ENCODE measurements around the gene ADCY4. TPM values are rescaled to one million over a fixed set of nuclear protein-coding genes. Genes with fewer than 3 reads are reported as not detected.

The ADCY4 gene
- total and polyA plus RNA-seq, 10 of the 15 experiments (the other 5 are each of a cell fraction or from before 2014, with no cell fraction given): 0.05 to 0.87 (median 0.21) TPM; not detected in 1

- TF ChIP-seq BHLHE40 (IDR thresholded peaks at IDR 0.05; ENCODE audit: borderline replicate concordance in 1 of 2, low read depth in 2 of 2, low read length in 1 of 2): no peak; a peak in 1 of 4 replicates
- TF ChIP-seq, protein P1, sequence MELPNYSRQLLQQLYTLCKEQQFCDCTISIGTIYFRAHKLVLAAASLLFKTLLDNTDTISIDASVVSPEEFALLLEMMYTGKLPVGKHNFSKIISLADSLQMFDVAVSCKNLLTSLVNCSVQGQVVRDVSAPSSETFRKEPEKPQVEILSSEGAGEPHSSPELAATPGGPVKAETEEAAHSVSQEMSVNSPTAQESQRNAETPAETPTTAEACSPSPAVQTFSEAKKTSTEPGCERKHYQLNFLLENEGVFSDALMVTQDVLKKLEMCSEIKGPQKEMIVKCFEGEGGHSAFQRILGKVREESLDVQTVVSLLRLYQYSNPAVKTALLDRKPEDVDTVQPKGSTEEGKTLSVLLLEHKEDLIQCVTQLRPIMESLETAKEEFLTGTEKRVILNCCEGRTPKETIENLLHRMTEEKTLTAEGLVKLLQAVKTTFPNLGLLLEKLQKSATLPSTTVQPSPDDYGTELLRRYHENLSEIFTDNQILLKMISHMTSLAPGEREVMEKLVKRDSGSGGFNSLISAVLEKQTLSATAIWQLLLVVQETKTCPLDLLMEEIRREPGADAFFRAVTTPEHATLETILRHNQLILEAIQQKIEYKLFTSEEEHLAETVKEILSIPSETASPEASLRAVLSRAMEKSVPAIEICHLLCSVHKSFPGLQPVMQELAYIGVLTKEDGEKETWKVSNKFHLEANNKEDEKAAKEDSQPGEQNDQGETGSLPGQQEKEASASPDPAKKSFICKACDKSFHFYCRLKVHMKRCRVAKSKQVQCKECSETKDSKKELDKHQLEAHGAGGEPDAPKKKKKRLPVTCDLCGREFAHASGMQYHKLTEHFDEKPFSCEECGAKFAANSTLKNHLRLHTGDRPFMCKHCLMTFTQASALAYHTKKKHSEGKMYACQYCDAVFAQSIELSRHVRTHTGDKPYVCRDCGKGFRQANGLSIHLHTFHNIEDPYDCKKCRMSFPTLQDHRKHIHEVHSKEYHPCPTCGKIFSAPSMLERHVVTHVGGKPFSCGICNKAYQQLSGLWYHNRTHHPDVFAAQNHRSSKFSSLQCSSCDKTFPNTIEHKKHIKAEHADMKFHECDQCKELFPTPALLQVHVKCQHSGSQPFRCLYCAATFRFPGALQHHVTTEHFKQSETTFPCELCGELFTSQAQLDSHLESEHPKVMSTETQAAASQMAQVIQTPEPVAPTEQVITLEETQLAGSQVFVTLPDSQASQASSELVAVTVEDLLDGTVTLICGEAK (IDR thresholded peaks at IDR 0.05; ENCODE audit: borderline replicate concordance): no peak
- TF ChIP-seq SMC3 (IDR thresholded peaks at IDR 0.05; ENCODE audit: borderline replicate concordance, low read length): peak; percentile 28; the same call in 1 of the 2 replicates
- no peak for TF ChIP-seq SMAD5 (IDR thresholded peaks at IDR 0.05; ENCODE audit: low read depth)
- no peak for TF ChIP-seq ZNF217 (IDR thresholded peaks at IDR 0.05)
- TF ChIP-seq SMAD1 (IDR thresholded peaks at IDR 0.05; ENCODE audit: low read depth, partially characterized antibody): no peak
- TF ChIP-seq, protein P2, sequence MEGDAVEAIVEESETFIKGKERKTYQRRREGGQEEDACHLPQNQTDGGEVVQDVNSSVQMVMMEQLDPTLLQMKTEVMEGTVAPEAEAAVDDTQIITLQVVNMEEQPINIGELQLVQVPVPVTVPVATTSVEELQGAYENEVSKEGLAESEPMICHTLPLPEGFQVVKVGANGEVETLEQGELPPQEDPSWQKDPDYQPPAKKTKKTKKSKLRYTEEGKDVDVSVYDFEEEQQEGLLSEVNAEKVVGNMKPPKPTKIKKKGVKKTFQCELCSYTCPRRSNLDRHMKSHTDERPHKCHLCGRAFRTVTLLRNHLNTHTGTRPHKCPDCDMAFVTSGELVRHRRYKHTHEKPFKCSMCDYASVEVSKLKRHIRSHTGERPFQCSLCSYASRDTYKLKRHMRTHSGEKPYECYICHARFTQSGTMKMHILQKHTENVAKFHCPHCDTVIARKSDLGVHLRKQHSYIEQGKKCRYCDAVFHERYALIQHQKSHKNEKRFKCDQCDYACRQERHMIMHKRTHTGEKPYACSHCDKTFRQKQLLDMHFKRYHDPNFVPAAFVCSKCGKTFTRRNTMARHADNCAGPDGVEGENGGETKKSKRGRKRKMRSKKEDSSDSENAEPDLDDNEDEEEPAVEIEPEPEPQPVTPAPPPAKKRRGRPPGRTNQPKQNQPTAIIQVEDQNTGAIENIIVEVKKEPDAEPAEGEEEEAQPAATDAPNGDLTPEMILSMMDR (IDR thresholded peaks at IDR 0.05 in 2 of 3, conservative IDR thresholded peaks at IDR 0.05 in 1 of 3; ENCODE audit: control insufficient read depth in 2 of 3, extremely low read depth in 1 of 3, insufficient read depth in 1 of 3, low read depth in 3 of 3, low read length in 3 of 3): peak; percentile 82 to 95 (median 92)
- peak; percentile 90 for TF ChIP-seq RELB (IDR thresholded peaks at IDR 0.05; ENCODE audit: low read depth)
- no peak for TF ChIP-seq IRF4 (IDR thresholded peaks at IDR 0.05; ENCODE audit: low read depth, low read length)
- no peak for TF ChIP-seq TCF3 (IDR thresholded peaks at IDR 0.05; ENCODE audit: borderline replicate concordance, insufficient read depth, low read depth, low read length)
- TF ChIP-seq POLR2AphosphoS2 (IDR thresholded peaks at IDR 0.05; ENCODE audit: low read depth, low read length): no peak
- no peak for TF ChIP-seq RCOR1 (conservative IDR thresholded peaks at IDR 0.05; ENCODE audit: low read depth, low read length)
- TF ChIP-seq SREBF1 (IDR thresholded peaks at IDR 0.05; ENCODE audit: low read length): no peak
- 0 out of 2 replicates have a peak, but pooled peaks have one; percentile 26 for TF ChIP-seq SMARCA5 (IDR thresholded peaks at IDR 0.05)
- no peak for TF ChIP-seq ZSCAN29 (IDR thresholded peaks at IDR 0.05)
- no peak; the same call in 1 of the 2 replicates for TF ChIP-seq GATAD2B (conservative IDR thresholded peaks at IDR 0.05; ENCODE audit: low read depth)
- TF ChIP-seq FOXM1 (IDR thresholded peaks at IDR 0.05; ENCODE audit: low read depth, low read length): no peak
- no peak for TF ChIP-seq NFYB (IDR thresholded peaks at IDR 0.05; ENCODE audit: insufficient read depth, low read depth, low read length)
- no peak for TF ChIP-seq ZBTB33 (IDR thresholded peaks at IDR 0.05)
Measured at GRCh38 chr14:24307575-24308341, 27.1 kb downstream of the ADCY4 start, which contains the start of gene CIDEB (continued).
